ENCODE measurements around the gene HECTD4. TPM values are rescaled to one million over a fixed set of nuclear protein-coding genes. Genes with fewer than 3 reads are reported as not detected.

The HECTD4 gene
- total and polyA plus RNA-seq, 2 donors (not counting 1 experiment from before 2014, with no cell fraction given): 46.4 to 92.2 TPM

DNA sequence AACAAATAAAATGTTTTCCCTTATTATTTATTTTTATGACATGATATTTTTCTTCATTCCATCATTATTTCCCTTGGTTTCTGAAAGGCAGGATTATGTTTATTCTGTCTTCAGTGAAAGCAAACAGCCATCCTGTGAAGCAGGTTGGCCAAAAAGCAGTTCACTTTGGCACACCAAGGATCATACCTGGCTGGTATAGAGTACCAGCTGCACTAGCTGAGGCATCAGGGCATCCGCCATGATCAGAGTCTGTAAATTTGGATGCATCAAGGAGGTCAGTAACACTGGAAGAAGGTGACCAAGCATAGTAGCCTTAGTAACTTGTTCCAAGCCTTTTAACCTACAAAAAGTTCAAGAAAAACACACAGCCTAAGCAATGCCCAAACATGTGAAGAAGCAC, 123.3 kb downstream of the HECTD4 start:
- H3K9me3 ChIP-seq (ENCODE audit: control extremely low read depth in 1 of 3, control insufficient read depth in 2 of 3, insufficient read depth in 1 of 3, low read length in 2 of 3): no peaks in the 10 kb centered on the region
- TF ChIP-seq CTCF (IDR thresholded peaks at IDR 0.05) (no peak), EZH2 (IDR thresholded peaks at IDR 0.05; ENCODE audit: borderline replicate concordance, insufficient read depth, low read depth, low read length, poor library complexity, severe bottlenecking) (no peak)
- no peaks in the 10 kb centered on the region for H3K27me3 ChIP-seq (replicated peaks in 1 of 4; ENCODE audit: control extremely low read depth in 1 of 4, control insufficient read depth in 3 of 4, insufficient read depth in 4 of 4, low read length in 3 of 4)
- H4K20me1 ChIP-seq (ENCODE audit: control insufficient read depth, insufficient read depth, low read length, poor library complexity, severe bottlenecking): no peaks in the 10 kb centered on the region
- no peak overlapping the region for H3K4me3 Mint-ChIP-seq
- H3K9me3 Mint-ChIP-seq (ENCODE audit: insufficient read depth): no peaks in the 10 kb centered on the region
- no peaks in the 10 kb centered on the region for H3K27me3 Mint-ChIP-seq
- H3K27ac ChIP-seq (ENCODE audit: low read length in 2 of 2): no peak overlapping the region
- no peak overlapping the region for H3K27ac Mint-ChIP-seq
- DNase-seq (no peak), ATAC-seq (ENCODE audit: low read depth) (no peak)
- H3K4me2 ChIP-seq (replicated peaks; ENCODE audit: low read depth, low read length, poor library complexity, severe bottlenecking): no peak overlapping the region
- 100% methylated on average over 1 of the region's 1 CpG for WGBS (ENCODE audit: insufficient coverage)
- H3K79me2 ChIP-seq (ENCODE audit: control insufficient read depth, insufficient read depth, low read length): no peaks in the 10 kb centered on the region
- H3K9ac ChIP-seq (ENCODE audit: low read length): no peak overlapping the region
- H3K36me3 ChIP-seq (replicated peaks in 1 of 2; ENCODE audit: control extremely low read depth in 1 of 2, control insufficient read depth in 1 of 2, extremely low read depth in 1 of 2, insufficient read depth in 2 of 2, low read length in 1 of 2): peaks cover 5 to 56% of the 10 kb centered on the region in 2 experiments
- no peaks in the 10 kb centered on the region for H3K4me1 ChIP-seq (ENCODE audit: control insufficient read depth in 2 of 2, insufficient read depth in 2 of 2, low read length in 2 of 2)
- H3K4me3 ChIP-seq (ENCODE audit: control extremely low read depth in 1 of 5, extremely low read depth in 1 of 5, insufficient read depth in 1 of 5, low read depth in 2 of 5, low read length in 4 of 5): no peak overlapping the region
- CTCF ChIA-PET: no interaction called here
- intact Hi-C loops (cut with micrococcal nuclease): no loop called here
- POLR2A ChIA-PET: no interaction called here
- no peak overlapping the region for H2AFZ ChIP-seq (ENCODE audit: insufficient read depth, low read depth, low read length, poor library complexity, severe bottlenecking)
- H3K4me1 Mint-ChIP-seq: no peaks in the 10 kb centered on the region

DNA sequence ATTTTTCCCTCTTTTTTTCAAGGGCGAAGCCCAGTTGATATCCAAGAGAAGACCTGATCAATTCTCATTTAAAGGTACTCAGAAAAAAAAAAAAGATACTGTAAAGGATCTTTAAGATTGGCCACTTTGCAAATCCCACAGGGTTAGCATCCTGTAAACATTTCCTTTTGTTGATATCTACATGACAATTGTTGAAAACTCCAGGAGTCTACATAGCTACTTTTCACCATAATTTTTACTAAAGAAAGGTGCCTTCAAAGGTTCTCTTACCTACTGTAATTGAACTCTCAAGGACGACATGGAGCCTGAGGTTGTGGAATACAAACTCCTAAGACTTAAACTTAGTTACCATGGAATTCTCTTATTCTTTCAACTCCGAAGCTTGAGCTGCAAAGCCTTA, 125.5 kb downstream of the HECTD4 start:
- no peak overlapping the region for H3K9ac ChIP-seq (ENCODE audit: low read length)
- no peak overlapping the region for H3K27ac ChIP-seq (ENCODE audit: low read length in 2 of 2)
- intact Hi-C loops (cut with micrococcal nuclease): no loop called here
- no peaks in the 10 kb centered on the region for H3K4me1 ChIP-seq (ENCODE audit: control insufficient read depth in 2 of 2, insufficient read depth in 2 of 2, low read length in 2 of 2)
- Mint-ChIP-seq H3K27ac (no peak overlapping the region), H3K4me3 (no peak overlapping the region), H3K4me1 (no peaks in the 10 kb centered on the region), H3K9me3 (ENCODE audit: insufficient read depth) (no peaks in the 10 kb centered on the region), H3K27me3 (no peaks in the 10 kb centered on the region)
- TF ChIP-seq CTCF (IDR thresholded peaks at IDR 0.05) (no peak), EZH2 (IDR thresholded peaks at IDR 0.05; ENCODE audit: borderline replicate concordance, insufficient read depth, low read depth, low read length, poor library complexity, severe bottlenecking) (no peak)
- H3K4me2 ChIP-seq (replicated peaks; ENCODE audit: low read depth, low read length, poor library complexity, severe bottlenecking): no peak overlapping the region
- ChIA-PET POLR2A (no interaction called here), CTCF (interaction anchor here (1.2 kb wide), 1 partner anchor 130 kb away, joined by 5 read pairs; no protein-coding TSS in a partner anchor)
- ATAC-seq (ENCODE audit: low read depth) (no peak), DNase-seq (no peak)
- peaks cover 11 to 69% of the 10 kb centered on the region in 2 experiments for H3K36me3 ChIP-seq (replicated peaks in 1 of 2; ENCODE audit: control extremely low read depth in 1 of 2, control insufficient read depth in 1 of 2, extremely low read depth in 1 of 2, insufficient read depth in 2 of 2, low read length in 1 of 2)
- H3K79me2 ChIP-seq (ENCODE audit: control insufficient read depth, insufficient read depth, low read length): no peaks in the 10 kb centered on the region
- WGBS (ENCODE audit: insufficient coverage): no CpG with 5 or more reads among the region's 3 CpGs
- H4K20me1 ChIP-seq (ENCODE audit: control insufficient read depth, insufficient read depth, low read length, poor library complexity, severe bottlenecking): no peaks in the 10 kb centered on the region
- H3K9me3 ChIP-seq (ENCODE audit: control extremely low read depth in 1 of 3, control insufficient read depth in 2 of 3, insufficient read depth in 1 of 3, low read length in 2 of 3): no peaks in the 10 kb centered on the region
- no peak overlapping the region for H3K4me3 ChIP-seq (ENCODE audit: control extremely low read depth in 1 of 5, extremely low read depth in 1 of 5, insufficient read depth in 1 of 5, low read depth in 2 of 5, low read length in 4 of 5)
- H2AFZ ChIP-seq (ENCODE audit: insufficient read depth, low read depth, low read length, poor library complexity, severe bottlenecking): no peak overlapping the region
- H3K27me3 ChIP-seq (replicated peaks in 1 of 4; ENCODE audit: control extremely low read depth in 1 of 4, control insufficient read depth in 3 of 4, insufficient read depth in 4 of 4, low read length in 3 of 4): no peaks in the 10 kb centered on the region

Data from B cell (primary cell).